NOMO-1 treated with DMSO at 0.1 percent for 48 hours (cell line): ENCODE measurements around the gene PPP1R12B.
A peak's percentile ranks its signal among the peaks of the same experiment; 100 is the strongest.
"Not testable (repeated sequence)": the region's sequence is repeated elsewhere in the genome, so short reads cannot be mapped to it uniquely, and the experiment has no call there.

Experiments used
- DNase-seq: peaks from one replicate; lab custom pipeline; 2025; ENCODE audit not compliant: unreplicated experiment; lab: John Stamatoyannopoulos, UW

PPP1R12B gene

GRCh38 chr1:202479661-202480060, 131.2 kb downstream of the PPP1R12B start:
- peak; percentile 46 for DNase-seq

DNA sequence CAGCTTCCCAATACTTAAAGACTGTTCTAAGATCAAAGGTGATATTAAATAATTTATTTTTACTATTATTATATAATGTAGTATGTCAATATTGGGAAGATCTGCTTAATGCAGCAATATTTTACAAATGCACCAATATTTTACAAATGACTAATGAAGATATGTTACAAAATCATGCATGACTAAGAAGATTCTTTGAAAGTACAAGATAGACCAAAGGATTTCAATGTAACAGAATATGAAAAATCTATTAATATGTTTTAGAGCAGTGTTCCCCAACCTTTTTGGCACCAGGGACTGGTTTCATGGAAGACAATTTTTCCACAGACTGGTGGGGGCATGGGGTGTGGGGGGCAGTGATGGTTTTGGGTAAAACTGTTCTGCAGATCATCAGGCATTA, 132.1 kb downstream of the PPP1R12B start:
- DNase-seq, result not testable (repeated sequence)

GRCh38 chr1:202483362-202483761, 134.9 kb downstream of the PPP1R12B start:
- DNase-seq, result peak; percentile 18

DNA sequence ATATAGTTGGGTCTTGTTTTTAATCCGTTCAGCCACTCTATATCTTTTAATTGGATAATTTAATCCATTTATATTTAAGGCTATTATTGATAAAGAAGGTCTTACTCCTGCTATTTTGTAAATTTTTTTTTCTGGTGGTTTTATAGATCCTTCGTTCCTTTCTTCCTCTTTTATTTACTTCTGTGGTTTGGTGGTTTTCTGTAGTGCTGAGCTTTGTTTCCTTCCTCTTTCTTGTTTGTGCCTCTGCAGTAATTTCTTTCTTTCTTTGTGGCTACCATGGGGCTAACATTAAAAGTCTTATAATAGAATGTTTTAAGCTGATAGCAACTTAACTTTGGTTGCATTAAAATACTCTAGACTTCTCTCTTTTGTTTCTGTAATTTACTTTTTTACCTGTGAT, 135.5 kb downstream of the PPP1R12B start:
- peak; percentile 92 for DNase-seq

DNA sequence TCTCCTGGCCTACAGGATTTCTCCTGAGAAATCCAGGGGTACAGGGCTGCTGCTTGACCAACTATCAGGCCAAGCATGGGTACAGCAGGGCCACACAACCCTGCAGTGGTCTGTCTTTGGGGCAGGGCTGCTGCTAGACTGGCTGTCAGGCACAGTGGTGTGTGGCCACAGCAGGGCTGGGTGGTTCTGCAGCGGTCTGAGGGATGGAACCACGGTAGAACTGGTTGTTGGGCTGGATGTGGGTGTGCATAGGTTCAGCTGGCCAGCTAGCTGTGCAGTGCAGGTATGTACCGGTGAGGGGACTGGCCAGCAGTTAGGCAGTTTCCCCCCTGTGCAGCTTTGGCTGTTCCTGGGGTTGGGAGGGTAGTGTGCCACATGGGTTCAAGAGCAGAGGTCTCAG, 136.3 kb downstream of the PPP1R12B start:
- DNase-seq, result not testable (repeated sequence)

DNA sequence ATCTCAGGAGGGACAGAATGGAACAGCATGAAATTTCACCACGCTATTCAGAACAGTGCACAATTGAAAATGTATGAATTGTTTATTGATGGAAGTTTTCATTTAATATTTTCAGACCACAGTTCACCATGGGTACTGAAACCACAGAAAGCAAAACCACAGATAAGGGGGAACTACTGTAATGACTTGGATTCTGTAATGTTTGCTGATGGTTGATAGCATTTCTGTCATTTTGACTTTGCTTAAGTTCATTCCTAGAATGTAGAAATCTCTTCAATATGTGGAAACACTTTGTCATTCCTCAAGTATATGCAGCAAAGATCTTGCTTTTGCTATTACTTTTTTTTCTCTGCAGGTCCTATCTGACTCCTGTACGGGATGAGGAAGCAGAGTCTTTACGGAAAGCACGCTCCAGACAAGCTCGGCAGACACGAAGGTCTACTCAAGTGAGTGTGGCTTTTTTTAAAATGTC, 139.7 kb downstream of the PPP1R12B start:
- DNase-seq, result peak; percentile 86

GRCh38 chr1:202489101-202489500, 140.6 kb downstream of the PPP1R12B start:
- not testable (repeated sequence) for DNase-seq

DNA sequence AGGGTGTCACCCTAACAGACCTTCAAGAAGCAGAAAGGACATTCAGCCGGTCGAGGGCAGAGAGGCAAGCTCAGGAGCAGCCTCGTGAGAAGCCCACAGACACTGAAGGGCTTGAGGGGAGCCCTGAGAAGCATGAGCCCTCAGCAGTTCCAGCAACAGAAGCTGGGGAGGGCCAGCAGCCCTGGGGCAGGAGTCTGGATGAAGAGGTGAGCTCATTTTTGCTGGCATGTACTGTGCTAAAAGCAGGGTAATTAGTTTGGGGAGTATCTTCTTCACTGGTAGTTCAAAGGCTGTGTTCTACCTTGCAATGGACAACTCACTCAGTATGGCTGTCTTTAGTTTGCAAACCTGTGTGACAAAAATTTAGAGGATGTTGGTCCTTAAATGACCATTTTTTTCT, 144.6 kb downstream of the PPP1R12B start:
- DNase-seq, result not testable (repeated sequence)

DNA sequence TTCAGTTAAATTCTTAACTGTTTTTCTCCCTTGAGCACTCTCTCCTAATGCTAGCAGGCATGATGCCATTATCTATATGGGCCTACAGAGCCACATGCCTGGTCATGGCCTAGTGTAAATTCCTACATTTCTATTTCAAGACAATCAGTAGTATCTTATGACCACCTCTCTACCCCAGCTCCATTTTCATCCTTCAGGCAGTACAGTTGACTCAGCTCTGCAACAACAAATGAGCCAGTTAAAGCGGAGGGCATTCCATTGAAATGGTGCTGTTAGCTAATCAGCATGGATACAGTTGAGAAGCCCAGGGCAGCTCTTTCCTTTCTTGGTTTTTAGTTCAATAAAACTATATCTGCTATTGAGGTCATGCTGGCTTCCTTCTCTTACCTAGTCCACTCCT, 150.0 kb downstream of the PPP1R12B start:
- DNase-seq, result no peak

DNA sequence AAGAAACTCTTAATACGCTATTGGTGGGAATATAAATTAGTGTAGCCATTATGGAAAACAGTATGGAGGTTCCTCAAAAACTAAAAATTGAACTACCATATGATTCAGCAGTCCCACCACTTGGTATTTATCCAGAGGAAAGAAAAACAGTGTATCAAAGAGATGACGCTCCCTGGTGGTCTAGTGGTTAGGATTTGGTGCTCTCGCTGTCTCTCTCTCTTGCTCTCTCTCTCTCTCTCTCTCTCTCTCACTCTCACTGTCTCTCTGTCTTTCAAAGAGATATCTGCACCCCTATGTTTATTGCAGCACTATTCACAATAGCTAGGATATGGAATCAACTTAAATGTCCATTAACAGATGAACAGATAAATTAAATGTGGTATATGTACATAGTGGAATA, 151.5 kb downstream of the PPP1R12B start:
- DNase-seq, result not testable (repeated sequence)

- no peak for DNase-seq
Observed at GRCh38 chr1:202501281-202501680, 152.8 kb downstream of the PPP1R12B start.

- no peak for DNase-seq
Observed at GRCh38 chr1:202505356-202505755, 156.9 kb downstream of the PPP1R12B start.

DNA sequence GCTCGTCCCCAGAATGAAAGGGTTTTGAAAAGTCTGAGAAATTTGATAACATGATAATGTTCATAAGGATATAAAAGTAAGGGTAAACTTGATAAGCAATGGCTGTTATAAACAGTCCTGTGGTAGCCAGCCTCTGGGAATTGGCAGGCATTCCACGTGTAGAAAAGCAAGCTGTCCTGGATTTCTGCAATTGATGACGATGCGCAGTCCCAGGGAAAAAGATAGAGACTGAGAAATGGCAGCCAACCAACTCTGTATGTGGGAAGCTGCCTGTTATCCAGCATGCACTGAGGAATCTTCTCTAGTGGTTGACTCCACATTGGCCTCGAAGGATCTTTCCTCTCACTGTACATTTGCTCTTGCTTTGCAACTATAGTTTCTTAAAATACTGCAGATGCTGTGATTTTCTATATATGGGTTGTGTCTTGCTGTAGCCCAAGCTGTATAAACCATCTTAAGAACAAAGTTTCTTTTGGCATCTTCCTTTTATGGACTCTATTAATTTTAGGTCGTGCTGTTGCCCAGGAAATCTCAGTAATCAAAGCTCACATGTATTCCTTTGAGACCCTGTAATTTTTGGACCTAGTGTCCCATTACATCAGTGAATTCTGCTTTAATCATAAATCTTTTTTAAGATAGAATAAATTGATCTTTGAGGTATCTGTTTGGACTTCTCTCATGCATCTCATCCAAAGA, 157.5 kb downstream of the PPP1R12B start:
- DNase-seq, result not testable (repeated sequence)

- not testable (repeated sequence) for DNase-seq
Observed at GRCh38 chr1:202508863-202509262, 160.4 kb downstream of the PPP1R12B start.

DNA sequence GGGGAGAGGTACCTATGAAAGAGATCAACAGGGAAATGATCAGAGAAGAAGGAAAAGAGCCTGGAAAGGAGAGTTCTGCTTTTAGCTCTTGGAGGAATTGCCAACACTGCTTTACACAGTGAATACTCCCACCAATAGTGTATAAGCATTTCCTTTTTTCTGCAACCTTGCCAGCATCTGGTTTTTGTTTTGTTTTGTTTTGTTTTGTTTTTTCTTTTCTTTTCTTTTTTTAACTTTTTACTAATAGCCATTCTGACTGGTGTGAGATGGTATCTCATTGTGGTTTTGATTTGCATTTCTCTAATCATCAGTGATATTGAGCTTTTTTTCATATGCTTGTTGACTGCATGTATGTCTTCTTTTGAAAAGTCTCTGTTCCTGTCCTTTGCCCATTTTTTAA, 165.4 kb downstream of the PPP1R12B start:
- not testable (repeated sequence) for DNase-seq

- DNase-seq, result no peak
Observed at GRCh38 chr1:202516434-202516877, 168.0 kb downstream of the PPP1R12B start.

DNA sequence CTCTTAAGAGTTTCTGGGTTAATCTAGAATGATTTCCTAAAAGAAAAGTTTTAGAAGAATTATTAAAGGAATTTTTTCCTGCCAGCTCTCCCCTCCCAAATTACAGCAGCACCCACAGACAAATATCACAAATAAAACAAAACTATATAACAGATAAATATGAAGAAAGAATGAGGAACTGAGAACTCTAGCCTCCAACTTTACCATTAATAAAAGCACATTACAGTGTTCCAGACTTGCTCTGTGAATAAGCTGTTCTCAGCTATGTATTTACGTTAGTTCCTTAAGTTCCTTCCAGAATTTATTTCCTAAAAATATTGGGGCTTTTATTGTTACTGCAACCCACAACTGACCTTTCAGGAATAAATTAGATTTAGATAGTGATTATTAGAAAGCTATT, 168.6 kb downstream of the PPP1R12B start:
- not testable (repeated sequence) for DNase-seq

DNA sequence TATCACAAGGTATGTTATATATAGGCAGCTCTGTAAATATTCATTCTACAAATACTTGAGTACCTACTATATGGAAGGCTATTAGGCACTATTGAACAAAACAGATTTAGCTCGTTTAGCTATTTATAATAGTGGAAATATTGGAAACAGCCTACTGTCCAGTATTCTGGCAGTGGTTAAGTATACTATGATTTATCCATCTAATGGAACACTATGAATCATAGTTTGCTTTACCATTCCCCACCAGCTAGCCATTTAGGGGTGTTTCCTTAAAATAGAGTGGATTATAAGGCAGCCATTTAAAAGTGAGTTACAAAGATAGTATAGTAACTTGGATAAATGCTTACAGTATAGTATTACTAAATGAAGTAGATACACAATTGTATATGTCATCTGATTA, 169.7 kb downstream of the PPP1R12B start:
- DNase-seq, result not testable (repeated sequence)

- not testable (repeated sequence) for DNase-seq
Observed at GRCh38 chr1:202518905-202519304, 170.4 kb downstream of the PPP1R12B start.

- DNase-seq, result not testable (repeated sequence)
Observed at GRCh38 chr1:202520129-202520856, 171.8 kb downstream of the PPP1R12B start.

DNA sequence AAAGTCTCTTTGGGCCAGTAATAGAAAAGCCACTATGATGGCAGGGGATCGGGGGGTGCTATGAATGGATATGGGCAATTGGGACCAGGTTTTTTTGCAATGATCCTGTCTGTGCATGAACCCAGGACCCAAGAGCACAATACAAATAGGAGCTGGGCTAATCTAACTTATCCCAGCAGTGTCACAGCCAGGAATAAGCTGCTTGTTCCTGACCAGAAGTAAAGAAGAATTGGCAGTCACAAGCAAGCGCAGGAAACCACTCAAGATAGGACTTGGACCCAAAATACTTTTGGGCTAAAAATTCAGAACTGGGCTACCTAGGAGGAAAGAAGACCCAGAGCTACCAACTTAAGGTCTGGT, 172.3 kb downstream of the PPP1R12B start:
- not testable (repeated sequence) for DNase-seq

DNA sequence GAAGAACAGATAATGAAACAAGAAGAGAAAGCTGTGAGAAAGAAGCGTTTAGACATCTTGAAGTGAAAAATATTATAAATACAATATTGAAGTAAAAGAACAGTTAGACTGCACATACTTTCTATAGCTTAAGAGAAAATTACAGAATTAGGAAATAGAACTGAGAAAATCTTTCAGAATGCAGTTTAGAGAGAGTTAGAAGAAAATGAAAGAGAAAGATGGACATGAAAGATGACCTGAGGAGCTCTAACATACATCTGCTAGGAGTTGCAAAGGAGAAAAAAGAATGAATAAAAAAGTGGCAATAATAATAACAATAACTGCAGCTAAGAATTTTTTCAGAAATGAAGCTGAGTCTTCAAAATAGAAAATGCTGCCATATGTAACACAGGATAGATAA, 173.0 kb downstream of the PPP1R12B start:
- DNase-seq, result not testable (repeated sequence)
